Activated CD8-positive, alpha-beta memory T cell treated with anti-CD3 and anti-CD28 coated beads, Interleukin-2, amount 50 U/mL, for 4 hours (primary cell): ENCODE measurements around the gene NEMP2.

Experiments used
- DNase-seq: peaks from one replicate; pipeline ENCODE4 v3.0.0-alpha.2; 2020

Gene NEMP2

DNA sequence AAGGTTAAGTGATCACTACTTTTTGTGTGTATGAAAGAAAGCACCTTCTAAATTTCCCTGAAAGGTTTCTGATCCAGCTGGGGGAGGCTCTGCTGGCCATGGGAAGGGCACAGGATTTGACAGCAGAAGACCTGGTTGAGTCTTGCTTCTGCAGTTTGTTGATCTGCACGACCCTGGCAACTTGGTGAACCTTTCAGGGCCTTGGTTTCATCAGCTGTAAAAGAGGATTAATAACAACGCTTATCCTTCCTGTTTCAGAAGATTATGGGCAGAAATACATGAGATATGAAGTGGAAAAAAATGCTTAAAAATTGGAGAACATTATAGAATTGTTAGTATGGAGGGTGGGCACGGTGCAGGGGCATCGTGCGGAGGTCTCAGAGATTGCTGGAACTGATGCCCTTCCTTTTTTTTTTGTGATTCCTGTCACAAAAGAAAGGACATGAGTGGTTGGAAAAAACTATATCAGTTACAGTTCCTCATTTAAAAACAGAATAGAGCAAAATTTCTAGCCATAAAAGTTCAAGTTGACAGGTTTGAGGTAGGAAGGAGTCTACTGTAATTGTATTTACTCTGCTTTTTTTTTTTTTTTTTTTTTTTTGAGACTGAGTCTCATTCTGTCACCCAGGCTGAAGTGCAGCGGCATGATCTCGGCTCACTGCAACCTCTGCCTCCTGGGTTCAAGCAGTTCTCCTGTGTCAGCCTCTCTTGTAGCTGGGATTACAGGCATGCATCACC lies 79.0 kb downstream of the NEMP2 start:
- DNase-seq: no peak

GRCh38 chr2:190454795-190455194 lies 79.7 kb downstream of the NEMP2 start:
- no peak for DNase-seq
